HG03196 (cell line): Measurements from ENCODE around the gene LUZP2.

Experiments
- ATAC-seq: cut with Tn5 transposase; IDR thresholded peaks from one replicate; pipeline ENCODE4 v1.9.1; 2021; ENCODE audit not compliant: unreplicated experiment

Gene LUZP2

DNA sequence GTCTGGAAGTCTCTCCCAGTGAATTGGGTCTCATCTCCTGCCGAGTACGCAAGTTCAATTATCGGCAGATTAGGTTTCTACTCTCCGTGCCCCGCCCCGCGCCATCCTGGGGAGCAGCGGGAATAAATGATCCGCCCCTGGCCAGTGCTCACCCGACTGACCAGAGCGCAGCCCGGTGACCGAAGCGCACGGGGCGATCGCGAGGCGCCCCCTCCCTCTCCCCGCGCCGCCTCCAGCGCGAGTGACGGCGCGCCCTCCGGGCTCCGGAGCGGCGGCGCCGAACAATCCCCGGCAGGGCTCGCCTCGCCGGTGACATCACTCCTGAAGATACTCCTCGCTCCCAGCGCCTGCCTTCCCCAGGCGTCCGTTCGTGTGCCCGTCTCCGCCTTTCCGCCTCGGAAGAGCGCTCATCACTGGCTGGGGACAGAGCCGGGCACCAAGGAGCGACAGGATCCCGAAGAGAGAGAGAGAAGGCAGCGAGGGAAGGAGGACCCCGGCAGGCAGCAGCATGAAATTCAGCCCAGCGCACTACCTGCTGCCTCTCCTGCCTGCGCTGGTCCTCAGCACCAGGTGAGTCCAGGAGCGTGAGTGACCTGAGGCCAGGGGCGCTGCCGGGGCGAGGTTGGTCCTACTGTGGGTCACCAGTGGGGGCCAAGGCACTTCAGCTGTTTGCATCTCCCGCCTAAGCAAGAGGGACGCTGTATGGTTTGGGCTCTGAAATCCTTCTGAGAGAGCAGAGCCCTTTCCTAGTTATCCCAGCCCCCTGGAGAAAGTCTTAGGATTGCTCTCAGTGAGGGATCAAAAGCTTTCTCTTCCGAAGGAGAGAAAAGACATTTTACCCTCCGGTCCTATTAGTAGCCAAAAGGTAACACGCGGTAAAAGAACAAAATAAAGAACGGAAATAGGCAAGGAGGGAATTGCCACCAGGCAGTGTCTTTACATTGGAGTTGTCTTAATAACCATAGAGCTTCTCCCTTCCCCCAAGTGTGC, at the start of gene LUZP2:
LUZP2 (plus strand) TSS at position 318 of the 990 bp plus-strand sequence.
- ATAC-seq = no peak

GRCh38 chr11:24453129-24453718, 43.6 kb upstream of the LUZP2 start:
- no peak for ATAC-seq

GRCh38 chr11:24457985-24458384, 38.9 kb upstream of the LUZP2 start:
- ATAC-seq = no peak

DNA sequence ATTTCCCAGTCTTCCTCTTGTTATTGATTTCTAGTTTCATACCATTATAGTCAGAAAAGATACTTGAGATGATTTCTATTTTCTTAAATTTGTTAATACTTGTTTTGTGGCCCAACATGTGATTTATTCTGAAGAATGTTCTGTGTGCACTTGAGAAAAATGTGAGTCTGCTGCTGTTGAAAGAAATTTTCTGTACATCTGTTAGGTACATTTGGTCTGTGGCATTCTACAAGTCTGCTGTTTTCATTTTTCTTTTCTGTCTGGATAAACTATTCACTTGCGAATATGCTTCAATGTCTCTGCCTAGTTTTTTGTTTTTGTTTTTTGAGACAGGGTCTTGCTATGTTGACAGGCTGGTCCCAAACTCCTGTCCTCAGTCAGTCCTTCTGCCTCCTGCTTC, 26.4 kb upstream of the LUZP2 start:
- ATAC-seq = no peak

- ATAC-seq = no peak
Observed at GRCh38 chr11:24471084-24471483, 25.8 kb upstream of the LUZP2 start.

GRCh38 chr11:24478718-24479117, 18.1 kb upstream of the LUZP2 start:
- no peak for ATAC-seq

DNA sequence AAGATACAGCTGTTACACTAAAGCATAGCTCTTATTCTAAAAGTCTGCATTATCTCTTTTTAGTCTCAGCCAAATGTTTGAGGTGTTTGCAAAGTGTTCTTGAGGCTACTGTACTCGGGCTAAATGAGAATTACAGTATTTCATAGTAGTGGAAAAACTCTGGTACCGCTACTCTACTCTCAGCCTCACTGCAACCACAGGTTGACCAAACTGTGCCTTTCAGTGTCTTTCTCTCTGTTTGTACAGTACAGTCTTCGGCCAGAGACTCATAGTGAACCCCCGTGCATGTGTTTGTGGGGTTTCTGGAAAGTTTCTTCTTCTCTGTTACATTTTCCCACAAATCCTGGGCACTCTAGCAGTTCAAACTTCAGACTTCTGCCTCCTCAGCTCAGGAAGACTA, 7.4 kb upstream of the LUZP2 start:
- no peak for ATAC-seq

DNA sequence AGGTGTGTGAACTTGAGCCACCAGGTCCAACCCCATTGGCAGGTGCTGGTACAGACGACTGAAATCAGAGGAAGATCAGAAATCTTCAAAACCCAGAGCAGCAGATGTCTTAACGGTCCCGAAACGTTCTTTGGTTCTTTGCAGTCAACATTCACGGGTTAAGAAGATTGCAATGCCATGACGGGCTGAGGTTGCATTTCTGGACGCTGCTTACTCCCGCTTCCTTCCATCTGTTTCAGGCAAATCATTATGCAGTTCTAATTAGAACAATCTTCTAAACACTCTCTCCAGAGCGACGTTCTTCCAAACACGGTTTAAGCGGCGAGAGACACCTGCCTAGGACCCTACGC, 492 bp upstream of the LUZP2 start:
- no peak for ATAC-seq

GRCh38 chr11:24497831-24498230, 978 bp downstream of the LUZP2 start:
- ATAC-seq = no peak

- no peak for ATAC-seq
Observed at GRCh38 chr11:24502425-24502824, 5.6 kb downstream of the LUZP2 start.

GRCh38 chr11:24509114-24509513, 12.3 kb downstream of the LUZP2 start:
- peak; percentile 55 for ATAC-seq

DNA sequence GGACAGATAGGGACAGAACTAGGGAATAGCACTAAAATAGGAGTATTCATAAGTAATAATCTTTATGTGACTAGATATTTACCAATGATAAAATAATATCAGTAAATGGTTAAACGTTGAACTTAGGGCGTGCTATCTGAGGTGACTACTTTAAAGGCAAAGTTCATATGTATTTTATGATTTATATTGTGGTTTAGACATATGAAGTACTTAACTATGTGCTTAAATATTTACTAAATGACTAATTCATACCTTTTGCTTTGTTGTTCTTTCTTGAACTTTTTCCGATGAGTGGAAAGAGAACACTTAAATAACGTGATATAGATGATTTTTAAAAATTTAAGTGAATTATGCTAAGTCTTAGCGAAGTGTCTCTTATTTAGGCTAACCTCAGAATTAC, 14.7 kb downstream of the LUZP2 start:
- no peak for ATAC-seq

DNA sequence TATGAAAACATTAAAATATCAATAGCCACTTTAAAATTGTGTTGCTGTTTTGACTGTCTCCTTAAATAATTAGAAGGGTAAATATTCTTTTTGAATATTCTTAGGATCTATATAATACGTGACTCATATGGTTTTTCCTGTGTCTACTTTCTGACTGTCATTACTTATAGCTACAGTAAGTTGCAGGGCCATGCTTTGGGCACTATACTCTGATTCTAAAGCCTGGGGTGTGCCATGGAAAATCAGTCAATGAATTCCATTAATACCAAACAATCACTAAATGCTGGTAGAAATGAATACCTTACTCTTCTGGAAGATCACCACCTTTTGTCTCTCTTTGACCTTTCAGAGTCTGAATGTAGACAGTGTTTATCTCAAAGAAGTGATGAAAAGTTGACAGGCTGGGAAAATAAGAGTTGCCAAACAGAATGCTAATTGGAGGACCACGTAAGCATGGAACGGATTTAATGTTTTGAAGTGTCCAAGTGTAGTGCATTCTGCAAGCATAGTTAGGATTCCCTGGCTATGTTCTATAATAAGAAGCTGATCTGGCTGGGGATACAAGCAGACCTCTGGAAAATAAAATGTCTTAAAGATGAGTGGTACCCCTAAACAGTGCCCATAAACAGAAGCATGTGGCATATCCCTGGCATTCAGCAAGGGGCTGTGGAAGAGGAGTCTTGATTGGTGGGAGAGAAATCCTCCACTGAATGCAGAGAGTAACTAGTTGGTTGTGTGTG, 16.8 kb downstream of the LUZP2 start:
- ATAC-seq = no peak

GRCh38 chr11:24514219-24514594, 17.4 kb downstream of the LUZP2 start:
- ATAC-seq = peak; percentile 96

DNA sequence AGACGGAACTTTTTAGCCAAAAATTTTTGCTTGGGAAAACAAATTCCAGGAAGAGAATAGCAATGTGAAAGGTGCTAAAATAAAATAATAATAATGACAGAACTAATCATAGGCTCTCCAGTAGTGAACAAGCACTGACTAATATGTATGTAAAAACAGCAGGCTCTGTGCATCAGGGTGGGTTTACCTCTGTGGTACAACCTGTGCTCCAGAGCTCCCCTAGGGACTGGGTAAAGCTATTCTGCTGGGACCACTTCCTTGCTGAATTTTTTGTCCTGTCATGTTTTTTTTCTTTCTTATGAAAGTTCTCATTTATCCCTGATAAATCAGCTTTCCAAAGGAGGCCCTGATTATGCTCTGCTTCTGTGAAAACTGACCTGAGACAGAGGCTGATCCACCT, 18.8 kb downstream of the LUZP2 start:
- no peak for ATAC-seq

DNA sequence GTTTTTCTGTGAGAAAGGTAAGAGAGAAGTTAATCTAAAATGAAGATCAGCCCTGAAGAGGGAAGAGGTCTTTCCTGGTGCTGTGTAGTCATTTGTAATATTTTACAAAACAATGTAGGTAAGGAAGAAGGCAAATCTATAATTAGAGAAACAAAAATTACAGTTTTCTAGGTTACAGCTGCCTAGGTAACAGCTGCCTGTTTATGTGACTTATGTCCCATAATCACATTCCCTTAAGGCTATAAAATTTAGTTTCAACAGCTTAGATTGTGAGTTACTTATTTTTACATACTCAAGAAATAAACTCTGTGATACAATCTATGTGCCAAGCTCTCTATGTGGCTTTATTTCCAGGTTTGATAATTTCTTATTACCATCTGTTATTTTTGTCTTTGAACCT, 19.8 kb downstream of the LUZP2 start:
- no peak for ATAC-seq

- no peak for ATAC-seq
Observed at GRCh38 chr11:24521601-24522000, 24.7 kb downstream of the LUZP2 start.

GRCh38 chr11:24524156-24524555, 27.3 kb downstream of the LUZP2 start:
- no peak for ATAC-seq

DNA sequence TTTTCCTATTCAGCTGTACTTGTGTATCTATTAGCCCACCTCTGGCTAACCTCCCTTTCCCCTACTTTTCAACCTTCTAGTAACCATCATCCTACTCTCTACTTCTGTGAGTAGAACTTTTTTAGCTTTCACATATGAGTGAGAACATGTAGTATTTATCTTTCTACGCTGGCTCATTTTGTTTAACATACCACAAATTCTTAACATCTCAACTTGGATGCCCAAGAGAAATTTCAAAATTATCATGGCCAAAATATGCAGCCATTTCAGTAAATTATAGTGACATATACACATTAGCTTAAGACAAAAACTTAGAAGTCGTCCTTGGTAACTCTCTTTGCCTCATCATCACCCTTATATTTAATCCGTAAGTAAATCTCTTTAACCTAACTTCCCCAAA, 34.7 kb downstream of the LUZP2 start:
- no peak for ATAC-seq

- no peak for ATAC-seq
Observed at GRCh38 chr11:24543771-24544170, 46.9 kb downstream of the LUZP2 start.

DNA sequence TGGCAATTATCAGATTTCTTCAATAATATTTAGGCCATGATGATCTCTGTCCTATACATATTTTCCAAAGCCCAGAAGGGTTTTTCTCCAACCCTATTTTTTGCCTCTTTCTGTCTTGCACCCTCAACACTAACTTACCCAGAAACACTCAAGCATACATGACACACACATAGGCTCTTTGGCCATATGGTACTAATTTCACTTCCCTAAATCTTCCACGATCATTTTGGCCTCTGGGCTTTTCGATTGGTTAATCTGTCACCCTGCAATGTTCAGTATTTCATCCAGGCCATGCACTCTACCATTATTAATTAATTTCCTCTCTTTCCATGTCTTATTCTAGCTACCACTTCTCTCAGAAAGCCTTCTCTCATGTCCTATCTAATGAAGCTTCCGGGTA, 59.8 kb downstream of the LUZP2 start:
- ATAC-seq = no peak

GRCh38 chr11:24559315-24559714, 62.5 kb downstream of the LUZP2 start:
- no peak for ATAC-seq
